ENCODE data around the gene CELA3B.
"Not testable (repeated sequence)": the region's sequence is repeated elsewhere in the genome, so short reads cannot be mapped to it uniquely, and the experiment has no call there.

CELA3B gene

DNA sequence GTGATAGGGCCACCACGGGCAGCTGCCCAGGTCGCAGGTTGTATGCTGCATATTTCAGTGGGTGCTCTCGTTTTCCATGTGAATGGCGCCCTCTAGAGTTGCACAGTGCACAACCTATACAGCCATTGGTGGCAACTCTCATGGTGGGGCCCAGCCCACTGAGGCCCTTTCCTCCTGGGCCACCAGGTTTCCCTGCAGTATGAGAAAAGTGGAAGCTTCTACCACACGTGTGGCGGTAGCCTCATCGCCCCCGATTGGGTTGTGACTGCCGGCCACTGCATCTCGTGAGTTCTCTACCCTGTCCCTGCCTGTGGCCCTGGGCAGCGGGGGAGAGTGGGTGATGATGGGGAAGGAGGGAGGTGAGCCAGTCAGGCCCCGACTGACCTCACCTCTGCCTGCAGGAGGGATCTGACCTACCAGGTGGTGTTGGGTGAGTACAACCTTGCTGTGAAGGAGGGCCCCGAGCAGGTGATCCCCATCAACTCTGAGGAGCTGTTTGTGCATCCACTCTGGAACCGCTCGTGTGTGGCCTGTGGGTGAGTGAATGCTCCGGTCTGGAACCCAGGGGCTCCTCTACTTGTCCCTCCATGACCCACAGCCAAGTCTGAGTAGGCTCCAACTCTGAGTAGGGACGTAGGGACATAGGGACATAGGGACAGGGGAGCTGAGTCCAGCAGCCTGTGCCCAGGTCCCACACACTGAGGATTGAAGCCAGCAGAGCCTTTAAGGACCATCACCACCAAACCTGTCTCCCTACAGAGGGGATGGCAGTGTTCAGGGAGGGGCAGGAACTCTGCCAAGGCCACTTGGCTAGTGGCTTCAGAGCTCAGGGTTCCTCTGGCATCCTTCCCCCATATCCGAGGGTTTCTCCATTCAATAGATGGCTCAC, 28.7 kb downstream of the CELA3B start:
- not testable (repeated sequence) for DNase-seq (ENCODE audit: low read depth in 2 of 2, low spot score in 1 of 2)

DNA sequence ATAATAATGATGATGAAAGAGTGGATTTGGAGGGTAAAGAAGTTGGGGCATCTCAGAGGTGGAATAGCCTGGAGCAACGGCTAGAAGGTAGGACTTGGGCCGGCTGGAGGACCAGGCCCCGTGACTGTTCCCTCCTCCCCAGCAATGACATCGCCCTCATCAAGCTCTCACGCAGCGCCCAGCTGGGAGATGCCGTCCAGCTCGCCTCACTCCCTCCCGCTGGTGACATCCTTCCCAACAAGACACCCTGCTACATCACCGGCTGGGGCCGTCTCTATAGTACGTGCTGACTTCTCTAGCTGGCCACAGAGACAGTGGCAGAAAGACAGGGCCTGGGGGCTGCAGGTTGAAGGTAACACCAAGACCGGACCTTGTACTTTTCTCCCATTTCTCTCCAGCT, 29.9 kb downstream of the CELA3B start:
- DNase-seq (ENCODE audit: low read depth in 2 of 2, low spot score in 1 of 2) = not testable (repeated sequence)

DNA sequence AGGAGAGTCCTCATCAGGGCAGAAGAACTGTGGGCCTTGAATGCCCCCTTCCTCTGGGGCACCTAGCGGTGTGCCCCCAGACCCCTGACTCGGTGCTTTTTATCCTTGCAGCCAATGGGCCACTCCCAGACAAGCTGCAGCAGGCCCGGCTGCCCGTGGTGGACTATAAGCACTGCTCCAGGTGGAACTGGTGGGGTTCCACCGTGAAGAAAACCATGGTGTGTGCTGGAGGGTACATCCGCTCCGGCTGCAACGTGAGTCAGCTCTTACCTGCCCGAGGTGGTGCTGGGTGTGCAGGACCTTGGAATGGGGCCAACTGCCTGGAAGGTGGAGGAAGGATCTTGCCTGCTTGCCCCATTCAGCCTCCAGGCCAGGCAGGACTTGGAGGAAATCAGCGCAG, 30.4 kb downstream of the CELA3B start:
- DNase-seq (ENCODE audit: low read depth in 2 of 2, low spot score in 1 of 2) = not testable (repeated sequence)

DNA sequence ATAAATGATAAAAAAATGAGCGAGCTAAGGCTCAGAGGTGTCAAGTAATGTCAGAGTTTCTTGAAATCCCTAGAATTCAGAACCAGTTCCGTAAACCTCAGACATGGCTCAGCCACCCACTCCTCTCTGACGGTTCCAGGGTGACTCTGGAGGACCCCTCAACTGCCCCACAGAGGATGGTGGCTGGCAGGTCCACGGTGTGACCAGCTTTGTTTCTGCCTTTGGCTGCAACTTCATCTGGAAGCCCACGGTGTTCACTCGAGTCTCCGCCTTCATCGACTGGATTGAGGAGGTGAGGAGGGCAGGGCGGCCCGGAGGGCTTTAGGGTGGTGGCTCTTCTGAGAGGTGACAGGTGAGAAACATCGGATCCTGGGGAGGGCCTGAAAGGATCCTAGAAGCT, 32.7 kb downstream of the CELA3B start:
- not testable (repeated sequence) for DNase-seq (ENCODE audit: low read depth in 2 of 2, low spot score in 1 of 2)

DNA sequence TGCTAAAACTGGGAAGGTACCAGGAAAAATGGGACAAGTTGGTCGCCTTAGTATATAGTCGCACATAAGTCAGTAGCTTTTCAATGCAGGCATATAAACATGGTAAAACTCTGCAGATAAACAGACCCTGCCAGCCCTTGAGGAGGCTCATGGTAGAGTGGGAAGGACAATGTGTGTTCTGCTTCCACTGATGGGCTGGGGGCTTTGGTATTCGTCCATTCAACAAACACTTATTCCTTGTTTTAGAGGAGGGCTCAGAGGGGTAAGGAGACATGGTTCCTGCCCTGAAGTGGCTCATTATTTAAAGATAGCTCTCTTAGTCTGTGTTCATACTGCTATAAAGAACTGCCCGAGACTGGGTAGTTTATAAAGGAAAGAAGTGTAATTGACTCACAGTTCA, 35.9 kb downstream of the CELA3B start:
- DNase-seq (ENCODE audit: low read depth in 2 of 2, low spot score in 1 of 2) = not testable (repeated sequence)

DNA sequence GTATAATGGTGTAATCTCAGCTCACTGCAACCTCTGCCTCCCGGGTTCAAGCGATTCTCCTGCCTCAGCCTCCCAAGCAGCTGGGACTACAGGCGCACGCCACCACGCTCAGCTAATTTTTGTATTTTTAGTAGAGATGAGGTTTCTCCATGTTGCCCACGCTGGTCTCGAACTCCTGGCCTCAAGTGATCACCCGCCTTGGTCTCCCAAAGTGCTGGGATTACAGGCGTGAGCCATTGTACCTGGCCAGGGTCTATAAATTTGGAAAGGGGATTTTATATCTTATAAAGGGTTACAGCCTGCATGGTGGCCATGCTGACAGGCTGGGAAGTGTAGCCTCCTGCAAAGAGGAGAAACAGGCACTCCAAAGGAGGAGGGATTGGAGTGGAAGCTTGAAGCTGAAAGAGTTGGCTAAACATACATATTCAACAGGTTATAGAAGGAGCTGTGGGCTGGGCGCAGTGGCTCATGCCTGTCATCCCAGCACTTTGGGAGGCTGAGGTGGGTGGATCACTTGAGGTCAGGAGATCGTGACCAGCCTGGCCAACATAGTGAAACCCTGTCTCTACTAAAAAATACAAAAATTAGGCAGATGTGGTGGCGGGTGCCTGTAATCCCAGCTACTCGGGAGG, 37.9 kb downstream of the CELA3B start:
- DNase-seq (ENCODE audit: low read depth in 2 of 2, low spot score in 1 of 2) = not testable (repeated sequence)

DNA sequence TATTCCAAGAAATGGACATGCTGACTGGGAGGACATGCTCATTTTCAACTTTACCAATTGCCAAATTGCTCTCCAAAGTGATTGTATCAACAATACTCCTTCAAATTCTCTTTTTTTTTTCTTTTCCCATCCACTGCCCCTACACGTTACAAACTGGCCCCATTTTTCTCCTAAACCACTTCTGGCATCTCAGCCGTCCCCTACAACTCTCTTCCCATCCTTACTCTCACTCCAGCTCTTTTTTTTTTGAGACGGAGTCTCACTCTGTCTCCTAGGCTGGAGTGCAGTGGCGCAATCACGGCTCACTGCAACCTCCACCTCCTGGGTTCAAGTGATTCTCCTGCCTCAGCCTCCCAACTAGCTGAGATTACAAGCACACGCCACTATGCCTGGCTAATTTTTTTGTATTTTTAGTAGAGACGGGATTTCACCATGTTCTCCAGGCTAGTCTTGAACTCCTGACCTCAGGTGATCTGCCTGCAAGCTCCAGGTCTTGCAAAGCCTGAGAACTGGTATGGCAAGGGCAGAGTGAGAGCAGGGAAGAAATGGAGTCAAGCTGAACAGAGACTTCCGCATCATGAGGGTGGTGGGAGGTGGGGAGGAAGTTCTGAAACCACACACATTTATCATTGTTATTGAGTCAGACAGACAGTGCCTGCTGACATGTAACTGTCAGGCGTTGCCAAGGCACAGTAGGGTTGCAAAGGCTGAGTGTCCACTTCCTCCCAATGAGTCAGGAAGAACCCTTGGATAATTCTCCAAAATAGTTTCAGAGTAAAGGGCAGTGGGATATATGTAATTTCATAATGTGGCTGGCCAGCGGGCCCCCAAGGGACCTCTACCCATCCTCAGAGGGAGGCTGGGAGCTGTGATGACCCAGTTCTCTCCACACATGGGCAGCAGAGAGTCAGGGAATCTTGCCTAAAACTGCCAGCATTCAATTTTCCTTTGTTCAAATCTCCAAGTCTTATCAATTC, 42.0 kb downstream of the CELA3B start:
- DNase-seq (ENCODE audit: low read depth in 2 of 2, low spot score in 1 of 2) = peak; percentile 20 to 49

DNA sequence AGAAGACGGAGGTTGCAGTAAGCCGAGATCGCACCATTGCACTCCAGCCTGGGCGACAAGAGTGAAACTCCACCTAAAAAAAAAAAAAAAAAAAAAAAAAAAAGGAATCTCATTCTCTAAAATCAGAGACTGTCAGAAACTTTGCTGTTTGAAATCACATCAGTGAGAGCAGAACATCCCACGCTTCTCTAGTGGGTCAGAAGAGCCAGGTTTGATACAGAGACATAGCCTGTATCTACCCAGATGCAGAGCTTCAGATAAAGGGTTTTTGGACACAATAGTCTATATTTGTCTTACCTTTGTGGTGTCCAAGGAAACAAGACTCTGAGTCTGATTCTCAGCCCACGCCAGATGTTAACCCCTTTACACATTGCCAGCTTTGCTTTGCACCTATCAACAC, 44.2 kb downstream of the CELA3B start:
- no peak for DNase-seq (ENCODE audit: low read depth in 2 of 2, low spot score in 1 of 2)

DNA sequence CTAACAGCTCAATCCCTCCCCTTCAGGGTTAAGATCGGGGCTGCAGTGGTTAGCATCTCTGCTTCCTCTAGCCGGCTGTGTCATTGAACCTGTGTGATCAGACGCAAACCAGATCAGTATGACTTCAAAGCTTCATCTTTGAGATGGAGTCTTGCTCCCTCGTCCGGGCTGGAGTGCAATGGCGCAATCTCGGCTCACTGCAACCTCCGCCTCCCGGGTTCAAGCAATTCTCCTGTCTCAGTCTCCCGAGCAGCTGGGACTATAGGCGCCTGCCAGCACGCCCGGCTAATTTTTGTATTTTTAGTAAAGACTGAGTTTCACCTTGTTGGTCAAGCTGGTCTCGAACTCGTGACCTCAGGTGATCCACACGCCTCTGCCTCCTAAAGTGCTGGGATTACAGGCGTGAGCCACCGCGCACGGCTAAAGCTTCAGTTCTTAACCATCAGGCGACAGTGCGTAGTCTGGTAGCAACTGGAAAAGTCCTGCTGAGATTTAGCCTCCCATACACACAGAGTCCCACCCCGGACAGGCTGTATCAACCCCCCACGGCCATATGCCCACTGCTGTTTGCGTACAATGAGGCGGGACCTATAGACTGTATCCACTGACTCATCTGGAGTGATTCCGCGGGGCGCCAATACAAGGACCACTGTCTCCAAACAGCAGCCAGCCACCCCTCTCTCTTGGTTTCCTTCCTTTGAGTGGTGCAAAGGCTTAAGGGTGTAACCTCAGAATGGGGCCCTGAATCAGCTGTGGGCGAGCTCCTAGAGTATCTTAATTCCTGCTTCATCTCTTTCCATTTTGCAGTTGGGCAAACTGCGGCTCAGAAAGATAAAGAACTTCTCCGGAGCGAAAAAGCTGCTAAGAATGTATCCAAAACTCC, 47.9 kb downstream of the CELA3B start:
- DNase-seq (ENCODE audit: low read depth in 2 of 2, low spot score in 1 of 2) = peak; percentile 43 to 45

DNA sequence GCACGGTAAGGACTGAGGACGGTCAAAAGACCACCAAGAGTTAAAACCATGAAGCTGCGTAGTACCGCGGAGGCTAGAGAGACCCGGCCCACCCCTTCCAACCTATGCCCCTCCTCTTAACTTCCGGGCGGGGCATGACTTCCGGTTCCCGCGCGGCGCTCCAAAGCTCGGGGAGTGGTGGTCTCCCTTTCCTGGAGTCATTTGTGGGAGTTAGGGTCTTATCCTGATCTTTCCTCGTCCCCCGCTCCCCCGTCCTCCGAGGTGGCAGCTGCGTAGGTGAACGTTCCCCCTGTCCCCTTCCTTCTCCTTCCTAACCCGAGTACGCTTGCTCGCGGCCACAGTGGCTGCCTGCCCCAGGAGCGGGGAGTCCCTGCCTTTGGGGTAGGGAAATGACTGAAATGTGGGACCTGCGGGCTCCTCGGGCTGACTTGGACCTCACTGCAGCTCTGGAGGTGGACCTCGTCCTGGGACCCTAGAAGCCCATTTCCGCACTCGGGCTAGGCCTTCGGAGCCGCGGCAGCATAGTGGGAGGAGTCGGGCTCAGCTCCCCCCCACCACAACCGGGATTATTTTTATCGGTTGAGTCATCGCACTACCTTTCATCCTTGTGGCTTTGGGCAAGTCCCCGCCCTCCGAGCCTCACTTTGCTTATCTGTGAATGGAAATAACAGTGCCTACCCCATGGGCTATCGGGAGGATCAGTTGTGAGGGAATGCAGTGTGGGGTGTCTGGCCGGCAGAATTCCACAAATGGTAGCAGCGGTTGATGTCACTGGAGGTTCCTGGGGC, 48.7 kb downstream of the CELA3B start:
- peak; percentile 75 to 83 for DNase-seq (ENCODE audit: low read depth in 2 of 2, low spot score in 1 of 2)

DNA sequence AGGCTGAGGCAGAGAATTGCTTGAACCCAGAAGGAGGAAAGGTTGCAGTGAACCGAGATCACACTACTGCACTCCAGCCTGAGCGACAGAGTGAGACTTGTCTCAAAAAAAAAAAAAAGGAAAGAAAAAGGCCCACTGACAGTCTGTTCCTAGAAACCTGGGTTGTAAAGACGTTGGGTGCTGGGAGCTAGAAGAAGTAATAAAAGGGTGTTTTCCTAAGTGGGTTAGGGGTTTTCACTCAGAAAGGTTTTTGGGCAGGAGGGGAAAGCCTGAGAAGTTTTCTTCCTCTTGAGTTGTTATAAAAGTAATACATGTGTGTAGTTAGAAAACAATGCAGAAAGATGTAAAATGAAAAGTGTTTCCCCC, 50.1 kb downstream of the CELA3B start:
- no peak for DNase-seq (ENCODE audit: low read depth in 2 of 2, low spot score in 1 of 2)

DNA sequence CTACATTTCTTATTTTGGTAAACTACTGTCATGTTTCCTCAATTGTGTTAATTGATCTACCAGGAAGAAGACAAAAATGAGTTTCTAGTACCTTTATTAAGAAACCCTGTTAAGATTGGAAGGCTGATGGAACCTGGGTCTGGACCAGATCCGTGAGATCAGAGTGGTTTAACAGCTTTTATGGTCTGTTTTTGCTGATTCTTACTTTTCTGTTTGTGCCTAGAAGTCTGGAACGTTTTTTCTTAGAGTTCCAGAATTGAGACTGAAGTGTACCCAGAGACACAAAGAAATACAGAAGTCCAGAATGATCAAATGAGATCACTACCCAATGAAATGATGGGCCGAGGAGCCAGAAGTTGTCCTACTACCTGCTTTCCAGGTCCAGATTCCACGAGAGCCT, 53.2 kb downstream of the CELA3B start:
- no peak for DNase-seq (ENCODE audit: low read depth in 2 of 2, low spot score in 1 of 2)

DNA sequence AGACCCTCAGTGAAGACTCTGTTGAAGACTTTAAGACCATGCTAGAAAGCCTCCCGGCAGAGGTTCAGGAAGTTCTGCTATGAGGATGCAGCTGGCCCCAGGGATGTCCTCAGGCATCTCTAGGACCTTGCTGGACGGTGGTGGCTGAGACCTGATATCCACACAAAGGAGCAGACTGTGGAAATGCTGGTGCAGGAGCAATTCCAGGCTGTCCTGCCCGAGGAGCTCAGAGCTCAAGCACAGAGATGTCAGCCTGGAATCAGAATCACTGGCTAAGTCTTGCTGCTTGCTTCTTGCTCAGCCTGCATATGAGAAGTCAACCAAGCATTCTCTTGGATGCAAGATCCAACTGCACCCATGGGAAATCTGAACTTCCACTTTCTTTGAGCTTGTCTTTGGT, 53.7 kb downstream of the CELA3B start:
- DNase-seq (ENCODE audit: low read depth in 2 of 2, low spot score in 1 of 2) = no peak

DNA sequence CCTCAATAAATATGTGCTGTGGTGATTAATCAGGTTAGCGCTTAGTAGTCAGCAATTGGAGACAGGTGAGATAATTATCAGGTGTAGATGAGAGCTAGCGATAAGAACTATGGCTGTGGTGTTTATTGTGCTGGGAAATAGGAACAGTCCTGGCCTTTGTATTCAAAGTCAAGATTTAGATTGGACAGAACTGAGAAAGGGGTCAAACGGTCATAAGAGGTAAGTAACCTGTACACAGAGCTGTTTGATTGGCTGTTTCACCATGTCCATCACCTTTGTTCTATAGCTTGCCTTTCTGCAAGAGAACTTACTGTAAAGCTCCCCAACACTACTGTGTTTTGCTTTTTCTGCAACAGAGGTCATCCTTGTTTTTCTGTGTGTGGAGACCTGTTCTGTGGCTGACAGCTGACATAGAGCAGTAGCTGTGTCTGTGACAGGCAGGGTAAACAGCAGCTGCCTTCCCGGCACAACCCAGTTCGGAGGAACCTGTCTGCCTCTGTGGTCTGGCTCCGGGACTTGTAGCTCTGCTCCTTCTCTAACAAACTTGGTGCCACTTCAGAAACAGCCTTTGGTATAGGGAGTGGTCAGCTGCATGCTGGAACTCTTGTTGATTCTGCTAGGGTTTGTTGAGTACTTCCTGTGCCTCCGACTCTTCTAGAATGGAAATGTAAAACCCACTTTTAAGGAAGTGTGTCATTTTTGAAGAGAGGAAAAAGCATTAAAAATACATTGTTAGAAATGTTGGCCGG, 54.6 kb downstream of the CELA3B start:
- DNase-seq (ENCODE audit: low read depth in 2 of 2, low spot score in 1 of 2) = no peak

DNA sequence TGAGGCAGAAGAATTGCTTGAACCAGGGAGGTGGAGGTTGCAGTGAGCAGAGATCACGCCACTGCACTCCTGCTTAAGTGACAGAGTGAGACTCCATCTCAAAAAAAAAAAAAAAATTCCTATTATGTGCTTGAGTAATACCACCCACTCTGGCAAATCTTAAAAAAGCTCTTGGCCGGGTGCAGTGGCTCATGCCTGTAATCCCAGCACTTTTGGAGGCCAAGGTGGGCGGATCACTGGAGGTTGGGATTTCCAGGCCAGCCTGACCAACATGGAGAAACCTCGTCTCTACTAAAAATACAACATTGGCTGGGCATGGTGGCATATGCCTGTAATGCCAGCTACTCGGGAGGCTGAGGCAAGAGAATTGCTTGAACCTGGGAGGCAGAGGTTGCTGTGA, 58.0 kb downstream of the CELA3B start:
- DNase-seq (ENCODE audit: low read depth in 2 of 2, low spot score in 1 of 2) = not testable (repeated sequence)

DNA sequence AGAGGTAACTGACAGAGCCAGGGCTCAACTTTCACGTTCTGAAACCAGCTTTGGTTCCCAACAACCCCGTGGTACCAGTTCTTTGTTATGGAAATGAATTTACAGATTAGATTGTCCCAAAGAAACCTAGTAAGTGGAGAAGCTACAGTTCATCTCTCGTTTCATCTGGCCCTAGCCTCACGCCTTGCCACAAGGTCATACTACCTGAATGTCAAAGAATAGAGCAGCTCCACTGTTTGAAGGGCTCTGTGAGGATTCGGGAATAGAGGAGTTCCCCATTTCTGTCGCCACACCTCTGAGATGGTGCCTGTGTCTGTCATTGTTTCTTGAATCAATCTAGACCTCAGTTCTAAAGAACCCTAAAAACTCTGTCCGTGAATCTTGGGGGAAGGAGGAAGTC, 60.7 kb downstream of the CELA3B start:
- no peak for DNase-seq (ENCODE audit: low read depth in 2 of 2, low spot score in 1 of 2)

DNA sequence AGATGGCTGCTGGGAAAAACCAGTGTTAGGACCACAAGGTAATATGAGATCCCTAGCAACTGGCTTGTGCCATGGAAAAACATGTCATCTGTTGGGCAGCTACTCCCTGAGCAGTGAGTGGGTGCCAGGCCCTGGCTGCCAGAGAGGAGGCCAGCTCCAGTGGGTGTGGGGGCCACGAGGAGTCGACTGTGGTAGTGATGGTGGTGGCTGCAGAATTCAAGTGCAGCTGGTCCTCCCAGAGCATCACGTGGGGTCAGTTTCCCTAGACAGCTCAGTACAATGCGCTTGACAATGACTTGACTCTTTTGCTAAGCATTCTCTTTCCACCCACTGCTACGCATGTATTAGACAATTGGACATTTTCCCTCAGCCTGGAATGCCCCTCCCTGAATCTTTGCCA, 61.2 kb downstream of the CELA3B start:
- no peak for DNase-seq (ENCODE audit: low read depth in 2 of 2, low spot score in 1 of 2)
